HCT116 (cell line): ENCODE results near the gene SSNA1. TPM values are rescaled to one million over a fixed set of nuclear protein-coding genes. Genes with fewer than 3 reads are reported as not detected.

ENCODE experiments used
- ATAC-seq: fragments of 200-7000 bp; cut with Tn5 transposase; 2 replicates; pipeline ENCODE4 v1.9.1; 2020; ENCODE audit warnings: mild to moderate bottlenecking, moderate library complexity
- BruUV-seq: library from RNA; stranded (reverse); fragments of 400-500 nt; replicated peaks from 2 replicates; lab custom pipeline; 2021; lab: Mats Ljungman, UMichigan
- CTCF ChIA-PET: fragments of 300-600 bp; sonication (Branson Sonifier 250); formaldehyde crosslinking; loops from one replicate; lab custom pipeline; 2021; ENCODE audit warnings: antibody characterized with exemption; lab: Charles Lee
- POLR2A ChIA-PET: fragments of 300-600, 350-600 bp; sonication (Branson Sonifier 250); formaldehyde crosslinking; loops from one replicate; lab custom pipeline; 2021; ENCODE audit warnings: antibody characterized with exemption; lab: Charles Lee
- RAD21 ChIA-PET, 2 experiments: fragments of 300-600 bp; sonication (Branson Sonifier 250); formaldehyde crosslinking; loops; one replicate each; lab custom pipeline; 2023; ENCODE audit warnings: low total read pairs in 2 of 2; ENCODE audit not compliant: uncharacterized antibody in 2 of 2, unreplicated experiment in 2 of 2, low non-redundant PET in 1 of 2; lab: Charles Lee
- DNase-seq: peaks from one replicate; pipeline ENCODE4 v3.0.0-alpha.2; 2010; ENCODE audit warnings: low read depth, low spot score
- H2AFZ ChIP-seq: fragments of 200-600 bp; shearing (Covaris generic), sonication (generic); 2 replicates; pipeline ENCODE4 v1.6.1; 2017; ENCODE audit warnings: low read depth, mixed run types, mixed read lengths, antibody characterized with exemption, low read length; ENCODE audit not compliant: poor library complexity, severe bottlenecking
- H3K27ac ChIP-seq: 2 replicates; pipeline ENCODE4 v1.5.1; 2012; ENCODE audit warnings: low read depth, low read length
- H3K27me3 ChIP-seq: fragments of 200-600 bp; sonication (generic); 2 replicates; pipeline ENCODE4 v1.6.1; 2016; ENCODE audit warnings: mixed run types, low read length, mixed read lengths; ENCODE audit not compliant: insufficient read depth
- H3K36me3 ChIP-seq, 2 experiments: fragments of 200-500 bp in 1 of 2; fragments of 200-600 bp in 1 of 2; sonication (Bioruptor generic) in 1 of 2; sonication (generic) in 1 of 2; 2 replicates each; pipeline versions ENCODE4 v1.5.1 to v1.6.1; 2014 to 2016; ENCODE audit warnings: low read length in 2 of 2, inconsistent platforms in 1 of 2, mixed read lengths in 1 of 2, mixed run types in 1 of 2; ENCODE audit not compliant: insufficient read depth in 2 of 2, control insufficient read depth in 1 of 2
- H3K4me1 ChIP-seq, 2 experiments: fragments of 200-600 bp in 1 of 2; sonication (generic) in 1 of 2; 2 replicates each; pipeline versions ENCODE4 v1.5.1 to v1.6.1; 2012 to 2017; ENCODE audit warnings: low read length in 2 of 2, inconsistent platforms in 1 of 2, mild to moderate bottlenecking in 1 of 2, mixed read lengths in 1 of 2, mixed run types in 1 of 2, moderate library complexity in 1 of 2; ENCODE audit not compliant: insufficient read depth in 2 of 2, control insufficient read depth in 1 of 2
- H3K4me2 ChIP-seq: fragments of 200-600 bp; sonication (generic); 2 replicates; pipeline ENCODE4 v1.6.1; 2017; ENCODE audit warnings: mixed run types, low read length, mixed read lengths
- H3K4me3 ChIP-seq, 2 experiments: fragments of 200-600 bp in 1 of 2; sonication (generic) in 1 of 2; replicated peaks in 1 of 2; 2 replicates each; pipeline ENCODE4 v1.5.1; 2011 to 2016; ENCODE audit warnings: low read length in 2 of 2, control low read depth in 1 of 2, low read depth in 1 of 2, mild to moderate bottlenecking in 1 of 2, mixed read lengths in 1 of 2, mixed run types in 1 of 2
- H3K79me2 ChIP-seq: fragments of 200-600 bp; sonication (generic); 2 replicates; pipeline ENCODE4 v1.6.1; 2017; ENCODE audit warnings: mild to moderate bottlenecking, mixed run types, low read length, moderate library complexity, mixed read lengths; ENCODE audit not compliant: insufficient read depth
- H3K9ac ChIP-seq: fragments of 200-600 bp; sonication (generic); 2 replicates; pipeline ENCODE4 v1.6.1; 2016; ENCODE audit warnings: low read length, mixed read lengths
- H3K9me2 ChIP-seq: fragments of 200-600 bp; sonication (generic), shearing (Covaris generic); 2 replicates; pipeline ENCODE4 v1.6.1; 2017; ENCODE audit warnings: mixed run types, mild to moderate bottlenecking, moderate library complexity; ENCODE audit not compliant: insufficient read depth
- H3K9me3 ChIP-seq, 2 experiments: fragments of 200-500 bp in 1 of 2; fragments of 200-600 bp in 1 of 2; sonication (Bioruptor generic) in 1 of 2; sonication (generic) in 1 of 2; 2 replicates each; pipeline ENCODE4 v1.6.1; 2014 to 2017; ENCODE audit warnings: low read length in 2 of 2, mixed read lengths in 2 of 2, inconsistent platforms in 1 of 2, low read depth in 1 of 2, mild to moderate bottlenecking in 1 of 2, mixed run types in 1 of 2, moderate library complexity in 1 of 2; ENCODE audit not compliant: control insufficient read depth in 1 of 2, insufficient read depth in 1 of 2
- H4K20me1 ChIP-seq: fragments of 200-600 bp; sonication (generic), shearing (Covaris generic); 2 replicates; pipeline ENCODE4 v1.6.1; 2017; ENCODE audit warnings: mixed run types, mild to moderate bottlenecking, moderate library complexity; ENCODE audit not compliant: insufficient read depth
- EGR1 ChIP-seq: IDR thresholded peaks from 2 replicates; pipeline ENCODE4 v1.6.1; 2012; ENCODE audit warnings: low read depth
- POLR2A ChIP-seq: IDR thresholded peaks from 2 replicates; pipeline ENCODE4 v1.7.0; 2011; ENCODE audit warnings: borderline replicate concordance; ENCODE audit not compliant: insufficient read depth, insufficient read length; ENCODE audit errors: extremely low read depth
- RAD21 ChIP-seq: IDR thresholded peaks from 2 replicates; pipeline ENCODE4 v1.6.1; 2012; ENCODE audit warnings: low read depth, mild to moderate bottlenecking
- SIN3A ChIP-seq: IDR thresholded peaks from 2 replicates; pipeline ENCODE4 v1.6.1; 2012; ENCODE audit warnings: low read depth
- SP1 ChIP-seq: IDR thresholded peaks from 2 replicates; pipeline ENCODE4 v1.6.1; 2012; ENCODE audit warnings: low read depth
- ZFX ChIP-seq: fragments of 450-650 bp; IDR thresholded peaks from 2 replicates; pipeline ENCODE4 v1.6.1; 2017
- intact Hi-C: fragments of 100-400 bp; cut with micrococcal nuclease; formaldehyde crosslinking; loops from 2 replicates; pipeline ENCODE4 v1.10.0; 2022
- total RNA-seq: library from RNA; stranded (reverse); gene quantifications from one replicate; pipeline ENCODE4 v1.2.1, GENCODE V29; 2021; ENCODE audit not compliant: unreplicated experiment
- TF ChIP-seq, protein P1 (sequence below): IDR thresholded peaks from 2 replicates; pipeline ENCODE4 v1.6.1; 2012; ENCODE audit warnings: low read depth
- TF ChIP-seq, protein P2 (sequence below): IDR thresholded peaks from 2 replicates; pipeline ENCODE4 v1.6.1; 2011; ENCODE audit warnings: mild to moderate bottlenecking, low read length, moderate library complexity; ENCODE audit not compliant: insufficient replicate concordance; ENCODE audit errors: extremely low read depth

The SSNA1 gene
- total RNA-seq, 1 experiment from 2014 or later: 84.7 TPM

DNA sequence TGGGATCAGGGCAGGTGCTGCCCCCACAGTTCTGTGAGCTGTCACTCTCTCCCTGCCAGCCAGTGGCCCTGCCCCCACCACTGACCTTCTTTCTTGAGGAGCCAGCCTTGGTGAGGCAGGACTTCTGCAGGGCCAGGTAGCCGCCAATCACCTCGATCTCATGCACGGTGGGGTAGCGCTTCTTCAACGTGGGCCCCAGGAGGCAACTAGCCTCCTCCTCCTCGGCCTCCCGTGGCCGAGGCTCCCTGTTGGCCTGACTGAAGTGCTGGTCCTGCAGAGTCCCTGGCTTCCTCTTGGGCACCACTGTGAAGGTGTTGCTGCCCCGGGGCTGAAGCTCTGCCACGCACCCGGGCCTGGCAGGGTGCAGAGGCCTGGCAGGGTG is 10.4 kb downstream of the SSNA1 start:
- Histone ChIP-seq H3K79me2 (peaks cover 30% of the 10 kb centered on the region), H4K20me1 (no peaks in the 10 kb centered on the region), H3K4me1 (peaks cover 34 to 58% of the 10 kb centered on the region in 2 experiments)

More for the DNA sequence above, 10.4 kb downstream of the SSNA1 start:
- ATAC-seq (no peak), DNase-seq (no peak)
- Histone ChIP-seq H3K36me3 (no peaks in the 10 kb centered on the region), H3K27ac (peak overlapping the region; percentile 35; the same call in 1 of the 2 replicates), H2AFZ (no peak overlapping the region), H3K9me2 (no peaks in the 10 kb centered on the region), H3K27me3 (no peaks in the 10 kb centered on the region), H3K9me3 (no peaks in the 10 kb centered on the region), H3K4me2 (peak overlapping the region; percentile 63), H3K9ac (no peak overlapping the region), H3K4me3 (no peak overlapping the region)
- TSS peak; percentile 23 for BruUV-seq
- TF ChIP-seq POLR2A (no peak), RAD21 (no peak), SP1 (no peak), EGR1 (no peak), SIN3A (no peak), ZFX (no peak)
- TF ChIP-seq, protein P1, sequence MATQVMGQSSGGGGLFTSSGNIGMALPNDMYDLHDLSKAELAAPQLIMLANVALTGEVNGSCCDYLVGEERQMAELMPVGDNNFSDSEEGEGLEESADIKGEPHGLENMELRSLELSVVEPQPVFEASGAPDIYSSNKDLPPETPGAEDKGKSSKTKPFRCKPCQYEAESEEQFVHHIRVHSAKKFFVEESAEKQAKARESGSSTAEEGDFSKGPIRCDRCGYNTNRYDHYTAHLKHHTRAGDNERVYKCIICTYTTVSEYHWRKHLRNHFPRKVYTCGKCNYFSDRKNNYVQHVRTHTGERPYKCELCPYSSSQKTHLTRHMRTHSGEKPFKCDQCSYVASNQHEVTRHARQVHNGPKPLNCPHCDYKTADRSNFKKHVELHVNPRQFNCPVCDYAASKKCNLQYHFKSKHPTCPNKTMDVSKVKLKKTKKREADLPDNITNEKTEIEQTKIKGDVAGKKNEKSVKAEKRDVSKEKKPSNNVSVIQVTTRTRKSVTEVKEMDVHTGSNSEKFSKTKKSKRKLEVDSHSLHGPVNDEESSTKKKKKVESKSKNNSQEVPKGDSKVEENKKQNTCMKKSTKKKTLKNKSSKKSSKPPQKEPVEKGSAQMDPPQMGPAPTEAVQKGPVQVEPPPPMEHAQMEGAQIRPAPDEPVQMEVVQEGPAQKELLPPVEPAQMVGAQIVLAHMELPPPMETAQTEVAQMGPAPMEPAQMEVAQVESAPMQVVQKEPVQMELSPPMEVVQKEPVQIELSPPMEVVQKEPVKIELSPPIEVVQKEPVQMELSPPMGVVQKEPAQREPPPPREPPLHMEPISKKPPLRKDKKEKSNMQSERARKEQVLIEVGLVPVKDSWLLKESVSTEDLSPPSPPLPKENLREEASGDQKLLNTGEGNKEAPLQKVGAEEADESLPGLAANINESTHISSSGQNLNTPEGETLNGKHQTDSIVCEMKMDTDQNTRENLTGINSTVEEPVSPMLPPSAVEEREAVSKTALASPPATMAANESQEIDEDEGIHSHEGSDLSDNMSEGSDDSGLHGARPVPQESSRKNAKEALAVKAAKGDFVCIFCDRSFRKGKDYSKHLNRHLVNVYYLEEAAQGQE: no peak
- TF ChIP-seq, protein P2, sequence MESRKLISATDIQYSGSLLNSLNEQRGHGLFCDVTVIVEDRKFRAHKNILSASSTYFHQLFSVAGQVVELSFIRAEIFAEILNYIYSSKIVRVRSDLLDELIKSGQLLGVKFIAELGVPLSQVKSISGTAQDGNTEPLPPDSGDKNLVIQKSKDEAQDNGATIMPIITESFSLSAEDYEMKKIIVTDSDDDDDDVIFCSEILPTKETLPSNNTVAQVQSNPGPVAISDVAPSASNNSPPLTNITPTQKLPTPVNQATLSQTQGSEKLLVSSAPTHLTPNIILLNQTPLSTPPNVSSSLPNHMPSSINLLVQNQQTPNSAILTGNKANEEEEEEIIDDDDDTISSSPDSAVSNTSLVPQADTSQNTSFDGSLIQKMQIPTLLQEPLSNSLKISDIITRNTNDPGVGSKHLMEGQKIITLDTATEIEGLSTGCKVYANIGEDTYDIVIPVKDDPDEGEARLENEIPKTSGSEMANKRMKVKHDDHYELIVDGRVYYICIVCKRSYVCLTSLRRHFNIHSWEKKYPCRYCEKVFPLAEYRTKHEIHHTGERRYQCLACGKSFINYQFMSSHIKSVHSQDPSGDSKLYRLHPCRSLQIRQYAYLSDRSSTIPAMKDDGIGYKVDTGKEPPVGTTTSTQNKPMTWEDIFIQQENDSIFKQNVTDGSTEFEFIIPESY: no peak
- ChIA-PET POLR2A (interaction anchor here (2.6 kb wide), 1 partner anchor 10 kb away, joined by 20 read pairs; the partner anchor contains the start of genes ANAPC2 and SSNA1), CTCF (no interaction called here), RAD21 (interaction anchor here in 1 of 2 experiments (0.9 kb wide), 1 partner anchor 42 kb away, joined by 7 read pairs; no protein-coding TSS in a partner anchor)
- intact Hi-C loops: no loop called here
